GM12878 (cell line): ENCODE results near the gene REPIN1. TPM values are rescaled to one million over a fixed set of nuclear protein-coding genes. Genes with fewer than 3 reads are reported as not detected.

Source experiments
- ATAC-seq: fragments of 200-7000 bp; cut with Tn5 transposase; 3 replicates; pipeline ENCODE4 v1.9.1; 2020; ENCODE audit warnings: mild to moderate bottlenecking, moderate library complexity
- BruUV-seq: library from RNA; stranded (reverse); fragments of 400-500 nt; replicated peaks from 2 replicates; lab custom pipeline; 2021; lab: Mats Ljungman, UMichigan
- CTCF ChIA-PET: fragments of 300-600 bp; sonication (Branson Sonifier 250); formaldehyde crosslinking; extraction: SDS; loops from one replicate; lab custom pipeline; 2021; ENCODE audit warnings: inconsistent platforms; lab: Yijun Ruan, JAX
- POLR2A ChIA-PET: fragments of 350-600 bp; formaldehyde crosslinking; extraction: SDS; loops from one replicate; lab custom pipeline; 2021; ENCODE audit warnings: inconsistent platforms; lab: Charles Lee
- RAD21 ChIA-PET: fragments of 300-600 bp; sonication (Branson Sonifier 250); formaldehyde crosslinking; loops from one replicate; lab custom pipeline; 2023; ENCODE audit warnings: antibody characterized with exemption; ENCODE audit not compliant: unreplicated experiment; lab: Charles Lee
- SMC1A ChIA-PET: fragments of 300-600 bp; sonication (Branson Sonifier 250); formaldehyde crosslinking; loops from one replicate; lab custom pipeline; 2023; ENCODE audit not compliant: unreplicated experiment, uncharacterized antibody; lab: Charles Lee
- DNase-seq: peaks from one replicate; pipeline ENCODE4 v3.0.0-alpha.2; 2011; ENCODE audit warnings: low read depth, low spot score
- FAIRE-seq: peaks from 3 replicates; lab custom pipeline; 2011; peaks lifted over from hg19 to GRCh38; lab: Jason Lieb, UNC
- H2AFZ ChIP-seq: 2 replicates; pipeline ENCODE4 v1.6.0; 2011; ENCODE audit warnings: low read depth, low read length, control low read depth; ENCODE audit not compliant: control insufficient read depth
- H3K27ac ChIP-seq: 2 replicates; pipeline ENCODE4 v1.5.1; 2011; ENCODE audit warnings: control low read depth; ENCODE audit not compliant: control insufficient read depth, insufficient read depth
- H3K27me3 ChIP-seq, 2 experiments: replicated peaks in 1 of 2; 2 replicates each; pipeline versions ENCODE4 v1.6.0 to v1.6.1; 2011; ENCODE audit warnings: low read length in 1 of 2; ENCODE audit not compliant: control insufficient read depth in 2 of 2, insufficient read depth in 2 of 2
- H3K36me3 ChIP-seq, 2 experiments: 2 replicates each; pipeline ENCODE4 v1.5.1; 2011; ENCODE audit warnings: low read length in 1 of 2; ENCODE audit not compliant: control insufficient read depth in 2 of 2, insufficient read depth in 2 of 2
- H3K4me1 ChIP-seq: 2 replicates; pipeline ENCODE4 v1.6.1; 2011; ENCODE audit warnings: mild to moderate bottlenecking, low read length, moderate library complexity, mixed read lengths; ENCODE audit not compliant: control insufficient read depth, insufficient read depth
- H3K4me2 ChIP-seq: 2 replicates; pipeline ENCODE4 v1.6.0; 2011; ENCODE audit warnings: control low read depth; ENCODE audit not compliant: control insufficient read depth, insufficient read depth
- H3K4me3 ChIP-seq: fragments of 200-600 bp; sonication (generic); 2 replicates; pipeline ENCODE4 v1.5.1; 2016
- H3K79me2 ChIP-seq: 2 replicates; pipeline ENCODE4 v1.6.0; 2011; ENCODE audit warnings: low read length; ENCODE audit not compliant: control insufficient read depth, insufficient read depth
- H3K9ac ChIP-seq: 2 replicates; pipeline ENCODE4 v1.8.0; 2011; ENCODE audit warnings: low read length, control low read depth, mixed read lengths; ENCODE audit not compliant: control insufficient read depth, insufficient read depth
- H3K9me3 ChIP-seq: replicated peaks from 3 replicates; pipeline ENCODE4 v1.5.1; 2011; ENCODE audit warnings: mild to moderate bottlenecking, low read length; ENCODE audit not compliant: control insufficient read depth, insufficient read depth
- H4K20me1 ChIP-seq: 2 replicates; pipeline ENCODE4 v1.6.0; 2011; ENCODE audit not compliant: control insufficient read depth, insufficient read depth
- ATF7 ChIP-seq: fragments of 450-650 bp; IDR thresholded peaks from 2 replicates; pipeline ENCODE4 v1.6.1; 2016; ENCODE audit warnings: low read depth, mild to moderate bottlenecking
- BACH1 ChIP-seq: fragments of 450-650 bp; IDR thresholded peaks from 2 replicates; pipeline ENCODE4 v1.6.1; 2017; ENCODE audit warnings: mild to moderate bottlenecking, borderline replicate concordance
- IKZF1 ChIP-seq: fragments of 450-650 bp; conservative IDR thresholded peaks from 2 replicates; pipeline ENCODE4 v1.6.1; 2017; ENCODE audit warnings: antibody characterized with exemption, mild to moderate bottlenecking
- PML ChIP-seq: IDR thresholded peaks from 2 replicates; pipeline ENCODE4 v1.6.1; 2012; ENCODE audit warnings: low read length, inconsistent platforms
- SMAD1 ChIP-seq: fragments of 450-650 bp; IDR thresholded peaks from 2 replicates; pipeline ENCODE4 v1.6.1; 2018; ENCODE audit warnings: mild to moderate bottlenecking, low read depth; ENCODE audit not compliant: partially characterized antibody
- WGBS: methylation state at CpG from one replicate; pipeline ENCODE4 v1.1.6; 2016; ENCODE audit warnings: low lambda C conversion rate; ENCODE audit not compliant: insufficient replicate concordance, insufficient coverage; ENCODE audit errors: missing lambda C conversion rate; 5-methylcytosine and 5-hydroxymethylcytosine counted together
- in situ Hi-C: fragments of 300-500 bp; cut with MboI; formaldehyde crosslinking; loops from 9 replicates; pipeline ENCODE4 v1.14.3; 2018; ENCODE audit warnings: mixed read lengths
- intact Hi-C: fragments of 100-400 bp; cut with micrococcal nuclease; formaldehyde crosslinking; loops from one replicate; pipeline ENCODE4 v1.14.2; 2022; ENCODE audit not compliant: unreplicated experiment
- polyA plus RNA-seq, 11 experiments: library from polyadenylated mRNA; depleted of rRNA in 4 of 11; unstranded in 6 of 11; stranded (reverse) in 5 of 11; fragments of >200 nt; fragmentation: Nextera tagmentation in 4 of 11; fragmentation: Illumina TruSeq in 1 of 11; extraction: Ambion mirVana in 4 of 11; extraction: Trizol in 1 of 11; gene quantifications; 1 replicate in 1 of 11; 2 replicates in 10 of 11; pipeline versions ENCODE4 v1.2.1 to v1.2.3, GENCODE V29; 2011 to 2016; ENCODE audit warnings: inconsistent platforms in 2 of 11, missing spikeins in 2 of 11, low read depth in 1 of 11
- total RNA-seq, 4 experiments: library from RNA; depleted of rRNA in 3 of 4; stranded (reverse); fragments of >200 nt in 3 of 4; fragmentation: Illumina TruSeq in 1 of 4; extraction: Trizol in 1 of 4; gene quantifications; 2 replicates each; pipeline versions ENCODE4 v1.2.1 to v1.2.3, GENCODE V29; 2013 to 2021
- TF ChIP-seq, protein P1 (sequence below): IDR thresholded peaks from 2 replicates; pipeline ENCODE4 v1.6.1; 2012; ENCODE audit warnings: low read depth, low read length, improper control_type of control experiment

The REPIN1 gene
- total and polyA plus RNA-seq, 10 of the 15 experiments (the other 5 are each of a cell fraction or from before 2014, with no cell fraction given), result 5.1 to 172 (median 76.9) TPM

DNA sequence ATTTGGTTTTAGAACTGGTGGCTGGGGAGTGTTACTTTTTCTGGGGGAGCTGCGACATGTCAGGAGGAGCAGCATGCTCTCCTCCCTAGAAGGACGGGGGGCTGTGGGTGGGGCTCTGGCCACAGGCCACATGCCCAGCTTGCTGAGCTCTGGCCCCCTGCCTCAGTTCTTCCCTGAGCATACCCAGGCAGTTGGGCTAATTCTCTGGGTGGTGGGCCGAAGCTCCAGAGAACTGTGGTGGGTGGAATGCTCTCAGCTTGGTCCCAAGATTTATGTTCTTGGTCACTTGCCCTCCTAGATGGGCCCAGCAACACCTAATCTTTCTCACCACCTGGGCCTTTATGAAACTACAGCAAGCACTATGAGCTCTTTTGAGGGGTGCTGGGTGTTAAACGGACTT lies 5.4 kb downstream of the REPIN1 start:
- Histone ChIP-seq H3K9me3 (no peaks in the 10 kb centered on the region), H2AFZ (no peak overlapping the region), H3K9ac (peak overlapping the region; percentile 41; the same call in 1 of the 2 replicates), H4K20me1 (no peaks in the 10 kb centered on the region; the same call in 1 of the 2 replicates), H3K27ac (peak overlapping the region; percentile 70), H3K79me2 (peaks cover 59% of the 10 kb centered on the region), H3K27me3 (no peaks in the 10 kb centered on the region), H3K4me2 (peak overlapping the region; percentile 58), H3K36me3 (peaks cover 17 to 20% of the 10 kb centered on the region in 2 experiments), H3K4me3 (peak overlapping the region; percentile 22; the same call in 1 of the 2 replicates), H3K4me1 (peaks cover 50% of the 10 kb centered on the region)
- ChIA-PET POLR2A (interaction anchor here (0.6 to 6.2 kb wide), 8 partner anchors 8 to 1808 kb away, joined by 3 to 89 read pairs (median 4); partner anchors contain the start of genes ACTR3C and LRRC61), SMC1A (interaction anchor here (1.2 to 3.0 kb wide), 7 partner anchors 12 to 47 kb away, joined by 3 to 21 read pairs (median 4); a partner anchor contains a TSS), RAD21 (interaction anchor here (0.8 to 2.9 kb wide), 6 partner anchors 8 to 34 kb away, joined by 3 to 15 read pairs (median 5); a partner anchor contains a TSS), CTCF (interaction anchor here (0.8 to 2.1 kb wide), 9 partner anchors 12 to 312 kb away, joined by 3 to 22 read pairs (median 4); a partner anchor contains a TSS)
- intact Hi-C loops, result no loop called here
- FAIRE-seq (no peak), DNase-seq (no peak), ATAC-seq (no peak)
- no TSS peak for BruUV-seq
- TF ChIP-seq BACH1 (no peak), IKZF1 (no peak), SMAD1 (no peak), PML (no peak), ATF7 (no peak)
- TF ChIP-seq, protein P1, sequence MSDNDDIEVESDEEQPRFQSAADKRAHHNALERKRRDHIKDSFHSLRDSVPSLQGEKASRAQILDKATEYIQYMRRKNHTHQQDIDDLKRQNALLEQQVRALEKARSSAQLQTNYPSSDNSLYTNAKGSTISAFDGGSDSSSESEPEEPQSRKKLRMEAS, result no peak
- WGBS, result 95% methylated on average over 4 of the region's 4 CpGs
- in situ Hi-C loops, result no loop called here
